ENCODE results near the gene TACO1.

Gene TACO1

DNA sequence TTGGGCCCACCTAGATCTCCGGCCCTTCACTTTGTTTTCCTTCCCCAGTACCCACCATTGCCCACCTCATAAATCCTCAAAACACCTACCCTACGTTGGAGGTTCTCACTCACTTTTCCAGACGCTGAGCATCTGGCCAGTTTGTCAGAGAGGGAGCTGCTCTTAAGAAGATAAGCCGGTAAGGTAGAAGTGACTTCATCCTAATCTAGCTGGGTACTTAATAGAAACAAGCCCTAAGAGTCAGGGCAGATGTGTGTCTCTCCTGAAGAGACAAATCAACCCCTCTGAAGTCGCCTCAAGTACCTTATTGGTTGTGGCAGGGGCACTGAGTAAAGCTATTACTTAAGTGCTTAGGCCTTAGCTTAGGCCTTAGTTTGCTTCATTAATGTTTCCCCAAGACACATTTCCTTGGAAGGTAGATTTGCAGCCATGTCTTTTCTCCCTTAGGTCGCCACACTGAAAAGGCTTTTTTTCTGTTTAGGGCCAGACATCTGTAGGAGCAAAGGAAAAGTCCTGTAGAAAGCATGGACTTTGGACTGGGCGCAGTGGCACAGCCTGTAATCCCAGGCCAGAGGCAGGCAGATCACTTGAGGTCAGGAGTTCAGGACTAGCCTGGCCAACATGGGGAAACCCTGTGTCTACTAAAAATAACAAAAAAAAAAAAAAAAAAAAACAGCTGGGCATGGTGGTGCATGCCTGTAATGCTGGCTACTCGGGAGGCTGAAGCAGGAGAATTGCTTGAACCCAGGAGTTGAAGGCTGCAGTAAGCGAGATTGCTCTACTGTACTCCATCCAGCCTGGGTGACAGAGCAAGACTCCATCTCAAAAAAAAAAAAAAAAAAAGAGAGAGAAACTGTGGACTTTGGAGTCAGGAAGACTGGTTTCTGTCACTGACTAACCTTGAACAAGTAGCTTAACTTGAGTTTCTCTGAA is 1.0 kb downstream of the TACO1 start:
- no peak for DNase-seq

DNA sequence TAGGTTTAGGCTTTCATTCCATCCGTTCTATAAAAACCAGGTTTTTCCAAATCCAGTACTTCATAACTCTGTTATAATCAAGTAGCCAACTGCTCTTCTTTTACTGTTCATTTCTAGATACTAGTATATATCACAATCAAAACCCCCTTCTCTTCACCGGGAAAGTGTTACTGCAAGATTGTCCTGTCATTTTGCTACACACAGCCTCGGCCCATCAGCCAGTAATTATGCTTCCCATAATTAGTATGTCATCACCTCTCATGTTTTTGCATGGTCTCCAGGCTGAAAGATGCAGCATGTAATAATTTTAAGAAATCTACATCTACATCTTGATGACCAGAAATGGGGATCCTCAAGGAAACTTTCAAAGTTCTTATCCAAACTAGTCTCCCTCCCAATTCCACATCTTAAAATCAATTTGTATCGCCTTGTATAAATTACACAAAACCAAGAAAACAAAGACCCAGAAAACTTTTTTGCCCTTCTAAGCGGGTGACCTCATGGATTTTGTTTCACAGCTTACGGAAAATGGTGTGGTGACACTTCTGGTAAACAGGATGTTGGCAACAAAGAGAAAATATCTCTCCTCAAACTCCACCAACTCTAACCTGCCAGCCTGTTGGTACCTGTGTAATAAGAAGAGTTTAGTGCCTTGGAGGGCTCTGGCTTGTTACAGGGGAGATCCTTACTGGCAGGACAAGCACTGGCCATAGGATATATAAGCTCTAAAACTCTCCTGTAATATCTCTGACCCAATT is 9.3 kb downstream of the TACO1 start:
- no peak for DNase-seq

DNA sequence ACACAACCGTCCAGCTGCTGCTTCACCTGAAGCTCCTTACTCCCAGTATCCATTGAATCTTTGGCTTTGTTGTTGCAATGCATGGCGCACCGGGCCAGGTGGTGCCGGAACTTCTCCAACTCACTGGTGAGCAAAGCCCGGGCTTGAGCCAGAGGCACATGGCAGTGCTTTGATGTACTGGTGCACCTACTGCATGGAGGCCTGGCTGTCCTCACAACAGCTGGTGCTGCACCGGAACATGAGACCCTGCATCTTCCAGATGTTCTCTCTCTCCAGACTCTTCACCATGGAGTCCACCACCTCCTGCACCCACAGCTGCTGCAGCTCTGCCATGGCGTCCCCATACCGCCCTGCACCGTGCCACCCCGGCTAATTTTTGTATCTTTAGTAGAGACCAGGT is 10.2 kb downstream of the TACO1 start:
- no peak for DNase-seq

DNA sequence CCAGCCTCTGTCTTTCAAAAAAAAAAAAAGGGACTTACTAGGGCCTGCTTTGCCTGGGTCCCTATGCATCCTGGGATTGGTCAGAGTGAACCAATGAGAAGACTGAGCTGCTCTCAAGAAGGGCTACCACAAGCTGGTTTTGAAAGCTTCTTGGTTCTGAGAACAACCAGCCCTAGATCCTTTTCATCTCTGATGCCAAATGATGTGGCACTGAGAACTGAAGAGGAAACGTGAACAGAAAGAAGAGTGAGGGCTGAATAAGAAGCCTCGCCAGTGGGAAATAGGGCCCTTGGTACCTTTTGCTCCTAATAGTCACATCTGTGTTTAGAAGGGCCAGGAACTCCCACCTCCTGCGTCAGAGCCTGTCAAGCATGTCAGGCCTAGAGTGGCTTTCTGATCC is 10.7 kb downstream of the TACO1 start:
- no peak for DNase-seq

DNA sequence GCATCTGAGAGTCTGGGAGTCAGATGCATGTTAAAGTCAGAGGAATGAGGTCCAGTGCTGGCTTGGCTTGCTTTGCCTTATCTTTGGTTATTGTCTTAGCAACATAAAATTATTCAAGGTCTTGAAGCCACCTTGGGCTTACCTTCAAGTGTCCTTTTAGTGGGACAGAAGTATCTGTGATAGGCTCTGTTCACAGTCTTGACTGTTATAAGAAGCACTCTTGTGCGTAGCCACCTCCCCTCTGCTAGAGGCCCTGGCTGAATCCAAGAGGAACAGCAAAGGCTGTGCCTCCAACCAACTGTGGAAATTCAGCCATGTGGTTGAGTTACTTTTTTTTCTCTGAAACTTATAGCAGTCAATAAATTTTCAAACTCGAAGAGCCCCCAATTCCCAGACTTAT is 13.0 kb downstream of the TACO1 start:
- no peak for DNase-seq

DNA sequence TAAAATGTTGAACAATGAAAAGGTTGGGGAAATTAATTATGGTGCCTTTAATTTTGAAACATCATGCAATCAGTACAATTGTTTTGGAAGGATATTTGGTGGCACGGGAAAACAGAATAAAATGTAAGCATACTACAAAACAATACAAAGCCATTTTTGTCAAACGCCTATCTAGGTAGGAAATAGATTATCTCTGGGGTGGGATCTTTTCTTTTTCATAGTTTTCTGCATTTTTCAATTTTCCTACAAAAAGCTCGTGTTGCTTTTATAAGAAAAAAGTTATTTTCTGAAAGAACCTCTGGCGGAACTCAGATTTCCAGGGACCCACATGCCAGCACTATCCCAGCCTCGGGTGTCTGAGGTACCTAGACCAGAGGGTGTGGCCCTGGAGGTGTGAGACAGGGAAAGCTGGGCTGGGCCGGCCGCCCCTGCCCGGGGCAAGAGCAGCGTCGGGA is 20.6 kb downstream of the TACO1 start:
- DNase-seq: no peak

DNA sequence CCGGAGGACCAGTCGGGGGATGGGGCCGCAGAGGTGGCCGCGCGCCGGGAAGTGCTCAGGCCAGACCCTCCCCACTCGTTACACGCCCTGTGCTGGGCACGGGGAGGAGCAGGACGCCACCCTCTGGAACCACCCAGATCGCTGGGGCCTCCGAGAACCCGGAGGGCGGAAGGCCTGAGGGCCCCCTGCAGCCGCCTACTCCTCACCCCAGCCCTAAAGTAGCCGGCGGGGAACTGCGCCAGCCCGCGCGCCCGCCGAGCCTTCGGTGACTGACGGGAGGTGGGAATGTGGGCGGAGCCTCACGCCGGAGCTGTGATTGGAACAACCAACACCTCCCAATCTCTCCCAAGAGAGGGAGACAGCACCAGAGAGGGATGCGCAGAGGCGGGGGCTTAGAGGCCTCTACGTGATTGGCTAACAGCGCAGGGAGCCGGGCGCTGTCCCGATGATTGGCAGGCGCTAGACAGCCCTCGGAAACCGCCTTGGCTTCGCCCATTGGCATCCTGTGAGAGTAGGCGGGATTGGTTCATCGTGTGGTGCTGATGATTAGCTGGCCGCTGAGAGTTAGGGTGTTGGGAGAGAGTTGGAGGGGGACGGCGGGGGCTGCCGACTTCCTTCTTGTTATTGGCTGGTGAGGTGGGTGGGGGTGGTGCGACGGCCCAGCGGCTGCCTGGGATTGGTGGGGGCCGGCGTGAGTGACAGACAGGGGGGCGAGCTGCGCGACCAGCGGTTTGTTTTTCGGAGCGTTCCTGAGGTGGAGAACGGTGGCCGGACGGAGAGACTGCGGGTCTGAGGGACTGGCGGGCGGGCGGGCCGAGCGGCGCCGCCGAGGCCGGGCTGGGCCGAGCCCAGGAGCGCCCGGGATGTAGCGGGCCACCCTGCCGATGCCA is 21.2 kb downstream of the TACO1 start, which contains the start of gene MAP3K3:
Gene MAP3K3 (plus strand): TSS at position 734 of the 890 bp plus-strand sequence. CDS start 343 bp downstream, outside the sequence.
- peak; percentile 98 for DNase-seq

DNA sequence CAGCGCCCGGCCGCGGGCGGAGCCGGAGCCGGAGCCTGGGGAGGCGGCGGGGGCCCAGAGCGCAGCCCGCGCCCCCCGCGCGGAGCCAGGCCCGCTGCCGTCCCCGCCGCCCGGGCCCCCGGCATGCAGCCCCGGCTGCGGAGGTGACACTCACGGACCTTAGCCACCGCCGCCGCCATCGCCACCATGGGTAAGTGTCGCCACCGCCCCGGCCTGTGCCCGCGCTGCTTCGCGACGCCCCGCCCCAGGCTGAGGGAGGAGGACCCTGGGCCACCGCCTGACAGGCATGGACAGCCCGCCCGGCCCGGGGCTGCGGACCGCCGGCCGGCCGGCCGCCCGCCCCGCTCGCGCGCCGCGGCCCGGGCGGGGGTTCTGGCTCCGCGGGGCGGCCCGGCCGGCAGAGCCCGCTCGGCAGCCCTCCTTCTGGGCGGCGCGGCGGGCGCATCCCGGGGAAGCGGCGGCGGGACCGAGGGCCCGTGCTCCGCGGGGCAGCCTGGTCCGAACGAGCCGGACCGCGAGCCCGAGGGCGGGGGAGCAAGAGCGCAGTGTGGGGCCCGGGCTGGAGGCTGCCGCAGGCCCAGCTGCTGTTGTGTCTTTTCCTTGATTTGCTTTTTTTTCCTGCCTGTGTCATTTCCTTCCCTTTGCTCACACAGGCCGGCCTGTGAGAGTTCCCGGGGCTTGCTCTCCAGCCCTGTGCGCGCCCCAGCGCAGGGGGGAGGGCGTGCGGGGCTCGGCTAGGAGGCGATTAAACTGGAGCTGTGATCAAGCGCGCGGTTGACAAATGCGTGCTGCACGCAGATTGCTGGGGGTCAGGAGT is 22.1 kb downstream of the TACO1 start:
- DNase-seq: no peak

DNA sequence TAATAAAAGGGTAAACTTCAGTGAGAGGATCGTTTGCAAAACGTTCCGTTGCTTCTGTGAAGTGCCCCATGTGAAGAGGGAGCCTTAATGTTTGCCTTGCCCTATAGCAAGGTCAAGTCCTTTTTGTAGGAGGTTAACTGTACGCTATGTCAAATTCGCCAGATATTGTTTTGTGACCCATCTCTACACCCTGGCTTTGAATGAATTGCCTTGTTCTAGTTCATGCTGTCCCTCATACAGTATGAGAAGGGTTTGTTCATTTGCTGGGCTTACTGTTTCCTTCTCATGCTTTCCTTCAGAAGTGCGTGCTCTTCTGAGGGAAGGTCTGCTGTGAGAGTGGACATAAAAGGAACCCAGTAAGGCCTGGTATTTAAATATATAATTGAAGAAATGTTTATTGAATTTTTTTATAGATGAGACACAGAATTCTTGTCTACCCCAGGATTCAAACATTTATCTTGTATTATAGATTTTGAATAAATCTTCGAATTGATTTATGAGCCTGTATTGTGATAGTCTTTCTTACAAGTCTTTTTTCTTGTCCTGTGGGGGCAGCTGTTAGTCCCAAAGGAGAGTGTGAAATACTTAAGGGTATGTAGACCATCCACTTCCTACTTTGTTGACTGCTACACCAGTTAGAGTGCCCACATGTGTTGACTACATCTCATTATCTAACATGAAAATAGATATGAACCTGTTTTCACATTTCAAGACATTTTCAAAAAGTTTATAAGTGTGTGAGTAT is 23.3 kb downstream of the TACO1 start:
- no peak for DNase-seq

DNA sequence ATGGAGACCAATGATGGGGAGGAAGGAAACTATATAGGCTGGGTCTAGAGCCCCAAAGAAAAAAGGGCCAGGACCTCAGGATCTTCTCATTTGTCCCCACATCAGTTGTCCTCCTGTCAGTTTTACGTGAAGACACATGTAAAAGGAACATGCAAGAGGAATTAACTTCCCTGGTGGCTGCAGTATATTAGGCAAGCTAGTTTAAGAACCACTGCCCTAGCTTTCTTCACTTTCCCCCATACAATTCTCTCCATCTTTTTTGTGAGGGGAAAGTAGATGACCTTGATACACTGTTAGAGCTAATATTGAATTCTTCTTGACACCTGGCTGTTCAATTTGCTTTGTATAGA is 23.8 kb downstream of the TACO1 start:
- no peak for DNase-seq

DNA sequence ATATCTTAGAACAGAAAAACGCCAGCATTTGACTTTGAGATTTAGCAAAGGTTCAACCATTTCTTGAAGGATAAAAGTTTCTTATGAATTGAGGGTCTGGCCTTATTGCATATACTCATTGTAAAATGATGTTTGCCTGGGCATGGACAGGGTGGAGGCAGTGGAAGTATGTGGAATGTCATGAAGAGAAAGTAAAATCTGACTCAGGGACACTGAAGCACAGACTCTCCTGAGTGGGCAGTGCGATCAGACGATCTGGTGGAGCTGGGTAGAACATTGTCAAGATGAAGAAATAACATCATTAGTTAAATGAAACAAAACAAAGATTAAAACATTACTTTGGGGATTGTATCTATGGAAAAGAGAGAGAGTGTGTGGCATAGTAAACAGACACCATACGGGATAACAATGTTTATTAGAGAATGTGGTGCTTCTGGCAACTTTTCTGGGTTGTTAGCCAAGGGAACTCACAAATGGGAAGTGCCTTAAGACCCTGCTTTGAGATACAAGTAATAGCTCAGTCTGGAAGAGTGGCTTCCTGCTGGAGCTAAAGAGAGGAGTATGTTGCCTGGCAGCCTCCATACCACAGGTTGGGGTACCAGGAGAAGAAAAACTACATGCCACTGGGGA is 26.0 kb downstream of the TACO1 start:
- no peak for DNase-seq

DNA sequence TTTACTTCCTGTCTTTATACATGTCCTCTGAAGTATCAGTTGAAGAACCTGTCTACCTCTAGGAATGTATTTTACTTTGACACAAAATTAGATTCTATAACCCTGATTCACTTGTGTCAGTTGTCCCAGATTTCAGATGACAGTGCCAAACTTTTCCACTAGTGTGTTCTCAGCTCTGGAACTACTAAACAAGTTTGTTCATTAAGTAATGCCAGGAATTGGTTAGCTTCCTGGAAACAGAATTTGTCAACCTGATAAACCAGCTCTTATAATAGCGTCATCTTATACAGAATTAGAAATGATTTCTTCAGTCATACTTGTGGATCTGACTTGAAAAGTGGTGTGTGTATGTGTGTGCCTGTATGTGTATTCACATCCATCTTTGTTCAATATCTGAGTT is 28.9 kb downstream of the TACO1 start:
- DNase-seq: no peak

DNA sequence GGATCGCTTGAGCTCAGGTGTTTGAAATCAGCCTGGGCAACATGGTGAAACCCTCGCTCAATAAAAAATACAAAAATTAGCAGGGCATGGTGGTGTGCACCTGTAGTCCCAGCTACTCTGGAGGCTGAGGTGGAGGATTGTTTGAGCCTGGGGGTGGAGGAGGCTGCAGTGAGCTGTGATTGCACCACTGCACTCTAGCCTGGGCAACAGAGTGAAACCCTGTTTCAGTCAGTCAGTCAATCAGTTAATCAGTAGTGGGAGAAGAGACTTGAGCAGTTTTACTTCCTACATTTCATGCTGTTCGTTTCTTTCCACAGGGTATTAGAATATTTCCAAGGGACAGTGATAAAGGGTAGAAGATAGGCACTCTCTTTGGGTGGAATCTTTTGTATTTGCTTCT is 30.4 kb downstream of the TACO1 start:
- DNase-seq: no peak

DNA sequence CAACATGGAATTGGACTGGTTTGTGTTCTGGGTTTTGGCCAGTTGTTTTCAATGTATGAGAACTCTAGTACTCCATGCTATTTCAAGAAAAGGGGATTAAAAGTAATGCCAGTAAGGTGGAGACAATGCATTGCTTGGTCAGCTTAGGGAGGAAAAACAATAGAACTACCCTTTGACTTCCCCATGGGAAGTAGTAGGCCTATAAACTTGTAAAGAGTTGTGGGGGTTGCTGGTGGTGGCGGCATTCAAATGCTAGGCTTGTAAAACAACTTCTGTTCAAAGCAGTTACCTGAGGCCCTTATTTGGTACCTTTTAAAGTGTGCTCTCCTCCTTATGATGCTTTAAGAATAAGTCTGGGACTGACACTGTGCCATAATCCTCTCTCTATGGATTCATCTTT is 30.9 kb downstream of the TACO1 start:
- DNase-seq: no peak

DNA sequence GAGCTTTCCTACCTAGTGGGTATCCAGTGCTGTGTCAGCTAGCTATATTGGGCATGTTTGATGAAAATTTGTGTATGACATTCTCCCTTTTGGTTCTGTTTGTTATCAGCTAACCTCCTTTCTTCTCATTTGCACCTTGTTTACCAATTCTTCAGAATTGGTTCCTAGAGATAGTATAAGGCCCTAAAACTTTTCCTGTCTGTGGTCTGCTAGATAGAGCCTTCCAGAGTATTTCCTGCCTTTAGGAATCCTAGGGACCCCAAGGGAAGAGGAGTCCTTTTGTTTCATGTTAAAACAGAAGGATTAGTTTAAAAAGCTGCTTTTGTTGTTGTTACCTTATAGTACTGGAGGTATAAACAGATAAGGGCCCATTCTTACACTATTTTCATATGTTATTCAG is 33.0 kb downstream of the TACO1 start:
- no peak for DNase-seq

DNA sequence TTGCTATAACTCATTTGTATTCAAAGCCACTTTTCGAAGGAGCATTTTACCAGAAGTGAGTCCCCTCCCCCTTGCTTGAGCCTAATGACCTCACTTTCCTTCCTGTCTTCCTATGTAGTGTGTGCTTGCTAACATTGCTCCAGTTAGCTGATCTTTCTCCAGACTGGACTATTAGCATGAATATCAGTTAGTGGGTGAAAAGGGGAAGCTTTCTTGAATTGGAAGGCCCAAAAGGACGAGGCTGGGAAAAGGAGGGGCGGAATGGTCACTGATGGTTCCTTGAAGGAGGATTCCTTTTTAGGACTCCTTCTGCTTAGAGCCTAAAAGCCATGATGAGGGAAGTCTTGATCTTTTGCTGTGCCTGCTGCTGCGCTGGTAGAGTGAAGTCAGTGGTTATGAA is 33.5 kb downstream of the TACO1 start:
- no peak for DNase-seq

DNA sequence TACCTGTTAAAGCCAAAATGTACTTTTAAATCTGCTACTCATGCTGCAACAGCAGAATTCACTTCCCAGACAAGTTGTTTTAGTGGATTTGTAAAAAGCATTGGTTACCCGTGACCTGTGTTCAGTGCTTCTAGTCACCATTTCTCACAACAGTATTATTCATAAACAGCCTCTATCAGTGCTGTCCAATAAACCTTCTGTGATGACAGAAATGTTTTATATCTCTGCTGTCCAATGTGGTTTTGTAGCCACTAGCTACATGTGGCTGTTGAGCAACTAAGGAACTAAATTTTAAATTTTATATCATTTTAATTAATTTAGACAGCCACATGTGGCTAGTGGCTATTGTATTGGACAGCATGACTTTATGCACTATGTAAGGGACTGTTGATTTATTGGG is 34.1 kb downstream of the TACO1 start:
- DNase-seq: no peak

DNA sequence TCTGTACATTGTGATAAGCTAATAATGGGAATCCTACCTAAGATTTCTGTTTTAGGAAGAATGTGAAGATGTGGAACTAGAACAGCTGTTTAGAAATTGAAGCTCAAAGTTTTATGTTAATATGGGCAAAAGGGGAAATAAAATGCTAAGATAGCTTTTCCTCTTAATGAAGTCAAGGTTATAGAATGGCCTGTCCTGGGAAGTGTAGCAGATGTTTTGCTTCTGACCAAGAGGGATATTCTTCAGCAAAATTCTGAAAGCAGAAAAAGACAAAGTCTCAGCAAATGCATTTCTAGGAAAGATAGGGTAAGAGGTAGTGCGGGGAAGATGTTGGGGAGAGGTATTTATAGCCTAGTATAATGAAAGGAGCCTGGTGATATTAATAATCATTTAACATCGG is 34.6 kb downstream of the TACO1 start:
- DNase-seq: no peak

DNA sequence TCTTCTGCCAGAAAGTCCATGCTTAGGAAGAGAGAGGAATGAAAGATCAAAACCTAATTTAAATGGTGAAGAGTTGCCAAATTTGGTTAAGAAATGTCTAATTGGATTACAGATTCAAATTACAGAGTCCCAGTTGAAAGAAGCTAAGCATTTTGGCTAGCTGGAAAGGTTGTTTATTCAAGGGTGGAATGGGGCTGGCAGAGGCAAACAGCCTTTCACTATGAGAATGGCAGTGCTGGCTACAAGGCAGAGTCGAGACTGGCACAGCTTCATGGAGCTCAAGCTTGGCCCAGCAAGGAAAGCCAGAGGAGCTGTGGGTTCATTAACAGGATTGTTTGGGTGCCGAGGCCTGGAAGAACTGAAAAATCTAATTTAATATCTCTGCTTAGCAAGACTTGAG is 35.1 kb downstream of the TACO1 start:
- no peak for DNase-seq

DNA sequence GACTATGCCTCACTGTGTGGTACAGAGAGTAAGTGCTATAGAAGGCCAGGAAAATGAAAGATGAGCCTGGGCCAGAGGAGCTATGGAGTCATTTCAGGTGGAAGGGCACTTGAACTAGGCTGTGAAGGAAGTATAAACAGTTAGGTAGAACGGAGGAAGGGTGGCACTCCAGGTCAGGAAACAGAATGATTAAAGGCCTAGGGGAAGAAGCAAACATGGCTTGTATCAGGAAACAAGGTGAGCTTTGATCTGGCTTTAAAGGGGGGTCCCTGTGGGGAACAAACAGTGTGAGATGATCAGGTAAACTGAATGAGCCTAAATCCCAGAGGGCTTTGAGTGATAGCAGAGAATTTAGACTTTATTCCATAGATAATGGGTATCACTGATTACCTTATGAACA is 38.4 kb downstream of the TACO1 start:
- DNase-seq: no peak

DNA sequence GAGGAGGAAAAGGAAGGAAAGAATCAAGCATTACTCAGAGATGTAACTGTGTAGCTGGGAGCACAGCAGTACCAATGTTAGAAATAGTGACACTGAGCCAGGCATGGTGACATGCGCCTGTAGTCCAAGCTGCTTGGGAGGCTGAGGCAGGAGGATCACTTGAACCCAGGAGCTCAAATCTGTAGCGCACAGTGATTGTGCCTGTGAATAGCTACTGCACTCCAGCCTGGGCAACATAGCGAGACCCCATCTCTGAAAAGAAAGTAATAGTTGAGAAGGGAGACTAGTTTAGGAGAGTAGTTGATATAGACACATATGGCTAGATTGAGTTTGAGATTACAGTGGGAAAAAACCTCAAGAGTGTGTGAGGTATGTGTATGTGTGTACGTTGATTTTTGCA is 39.3 kb downstream of the TACO1 start:
- no peak for DNase-seq

Measured in NCI-H1417 treated with DMSO at 0.1 percent for 48 hours (cell line).